Naive thymus-derived CD4-positive, alpha-beta T cell (primary cell): ENCODE results near the gene SMARCC1. TPM values are rescaled to one million over a fixed set of nuclear protein-coding genes. Genes with fewer than 3 reads are reported as not detected.

ENCODE experiments used
- ATAC-seq: fragments of 150-1000 bp; cut with Tn5 transposase; 2 replicates; pipeline ENCODE4 v1.10.0; 2021; ENCODE audit warnings: mild to moderate bottlenecking, moderate library complexity
- CTCF ChIA-PET: fragments of 350-600 bp; sonication (Branson Sonifier 250); formaldehyde crosslinking; loops from one replicate; lab custom pipeline; 2021; ENCODE audit warnings: antibody characterized with exemption; lab: Charles Lee
- POLR2A ChIA-PET: fragments of 350-600 bp; sonication (Branson Sonifier 250); formaldehyde crosslinking; loops from one replicate; lab custom pipeline; 2021; ENCODE audit warnings: antibody characterized with exemption, inconsistent platforms; lab: Charles Lee
- DNase-seq, 9 donors: peaks; one replicate each; pipeline versions ENCODE4 v3.0.0 to v3.0.0-alpha.2; 2020 to 2022; ENCODE audit warnings: mixed read lengths in 1 of 9
- H3K27ac ChIP-seq: one replicate; pipeline ENCODE4 v1.7.0; 2013; ENCODE audit warnings: mild to moderate bottlenecking, low read depth, low read length, moderate library complexity
- H3K27me3 ChIP-seq, 2 donors: one replicate each; pipeline ENCODE4 v1.7.0; 2013; ENCODE audit warnings: low read length in 2 of 2, mild to moderate bottlenecking in 2 of 2, moderate library complexity in 2 of 2; ENCODE audit not compliant: control insufficient read depth in 2 of 2, insufficient read depth in 2 of 2
- H3K36me3 ChIP-seq, 3 experiments: 1 replicate in 2 of 3; 2 replicates in 1 of 3; pipeline ENCODE4 v1.7.0; 2013; ENCODE audit warnings: low read length in 3 of 3, mild to moderate bottlenecking in 3 of 3, moderate library complexity in 1 of 3; ENCODE audit not compliant: insufficient read depth in 3 of 3, control insufficient read depth in 2 of 3
- H3K4me1 ChIP-seq, 2 donors: one replicate each; pipeline ENCODE4 v1.7.0; 2013; ENCODE audit warnings: low read length in 2 of 2, mild to moderate bottlenecking in 2 of 2, moderate library complexity in 1 of 2; ENCODE audit not compliant: control insufficient read depth in 2 of 2, insufficient read depth in 2 of 2
- H3K4me3 ChIP-seq: 2 replicates; pipeline ENCODE4 v1.7.0; 2013; ENCODE audit warnings: mild to moderate bottlenecking, low read length
- H3K9me3 ChIP-seq, 3 experiments: 1 replicate in 2 of 3; 2 replicates in 1 of 3; pipeline ENCODE4 v1.7.0; 2013; ENCODE audit warnings: low read length in 3 of 3; ENCODE audit not compliant: control insufficient read depth in 2 of 3
- H3K27ac Mint-ChIP-seq, 9 donors: one replicate each; pipeline ENCODE4 v1.8.0; 2020 to 2022; ENCODE audit warnings: mixed read lengths in 9 of 9, mild to moderate bottlenecking in 8 of 9, moderate library complexity in 5 of 9, inconsistent platforms in 2 of 9
- H3K27me3 Mint-ChIP-seq, 5 donors: one replicate each; pipeline ENCODE4 v1.8.0; 2021 to 2022; ENCODE audit warnings: mixed read lengths in 5 of 5, mild to moderate bottlenecking in 1 of 5
- H3K36me3 Mint-ChIP-seq, 5 donors: one replicate each; pipeline ENCODE4 v1.8.0; 2020 to 2022; ENCODE audit warnings: mixed read lengths in 5 of 5, mild to moderate bottlenecking in 3 of 5, inconsistent platforms in 1 of 5
- H3K4me1 Mint-ChIP-seq, 7 donors: one replicate each; pipeline ENCODE4 v1.8.0; 2020 to 2022; ENCODE audit warnings: mixed read lengths in 7 of 7, mild to moderate bottlenecking in 3 of 7, inconsistent platforms in 1 of 7
- H3K4me3 Mint-ChIP-seq, 10 donors: one replicate each; pipeline ENCODE4 v1.8.0; 2020 to 2022; ENCODE audit warnings: mild to moderate bottlenecking in 10 of 10, mixed read lengths in 10 of 10, moderate library complexity in 6 of 10, inconsistent platforms in 2 of 10
- H3K9me3 Mint-ChIP-seq, 11 donors: one replicate each; pipeline ENCODE4 v1.8.0; 2020 to 2022; ENCODE audit warnings: mixed read lengths in 11 of 11, mild to moderate bottlenecking in 4 of 11, inconsistent platforms in 1 of 11, moderate library complexity in 1 of 11
- intact Hi-C, 2 donors: fragments of 100-400 bp; cut with micrococcal nuclease; formaldehyde crosslinking; loops; one replicate each; pipeline ENCODE4 v1.15.1; 2023
- polyA plus RNA-seq, 2 donors: library from polyadenylated mRNA; unstranded; fragments of 300-500 nt; fragmentation: Illumina TruSeq; gene quantifications; one replicate each; pipeline ENCODE4 v1.2.3, GENCODE V29; 2021
- total RNA-seq, 6 experiments: library from RNA in 5 of 6; stranded (reverse) in 5 of 6; gene quantifications; 1 replicate in 5 of 6; 2 replicates in 1 of 6; pipeline ENCODE4 v1.2.3 and lab custom pipeline; 2021 to 2026

The SMARCC1 gene
- total and polyA plus RNA-seq, 7 experiments from 2014 or later = 54.0 to 125 (median 98.6) TPM

DNA sequence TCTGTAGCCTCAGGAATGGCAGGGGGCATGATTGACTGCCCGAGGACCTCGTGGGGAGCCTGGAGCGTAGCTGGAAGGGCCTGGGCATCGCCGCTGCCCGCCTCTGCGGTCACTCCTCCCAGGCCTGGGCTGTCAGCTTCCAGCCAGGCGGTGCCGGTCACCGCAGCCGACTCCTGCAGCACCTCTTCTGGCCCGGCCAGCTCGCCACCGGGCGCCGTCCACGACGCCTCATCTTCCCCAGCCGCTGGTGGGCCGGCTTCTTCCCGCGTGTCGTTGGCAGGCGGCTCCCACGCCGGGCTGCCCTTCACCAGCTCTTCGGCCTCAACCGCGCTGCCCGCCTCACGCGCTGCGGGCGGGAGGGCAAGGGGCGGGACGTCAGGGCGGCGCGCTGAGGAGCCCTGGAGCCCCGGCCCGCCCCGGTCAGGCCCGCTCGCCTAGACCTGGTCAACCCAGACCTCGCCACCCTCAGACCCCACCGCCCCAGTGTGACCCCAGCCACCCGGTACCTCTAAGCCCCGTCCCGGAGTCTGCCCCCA, 204.0 kb downstream of the SMARCC1 start:
- ATAC-seq (peak; percentile 21), DNase-seq (no peak)
- Mint-ChIP-seq H3K36me3 (no peaks in the 10 kb centered on the region), H3K27me3 (peaks cover 13 to 59% (median 26%) of the 10 kb centered on the region in 5 donors), H3K4me3 (peak overlapping the region; percentile 30 to 80 (median 64)), H3K27ac (no peak overlapping the region), H3K9me3 (peaks cover 0 to 1% (median 0%) of the 10 kb centered on the region in 11 donors), H3K4me1 (peaks cover 0 to 9% (median 0%) of the 10 kb centered on the region in 7 donors)
- H3K9me3 ChIP-seq = no peaks in the 10 kb centered on the region
- no peak overlapping the region for H3K27ac ChIP-seq
- intact Hi-C loops = loop anchor here (1.0 to 5.0 kb wide), 2 partner anchors 64 to 205 kb away; partner anchors contain the start of genes ELP6 (in 1 of the 2) and SMARCC1 (in 1 of the 2)
- ChIA-PET POLR2A (interaction anchor here (0.5 to 0.7 kb wide), 2 partner anchors 64 to 69 kb away, joined by 3 to 4 read pairs; partner anchors contain the start of gene ELP6), CTCF (interaction anchor here (0.5 to 0.7 kb wide), 2 partner anchors 89 to 211 kb away, joined by 3 to 4 read pairs; no protein-coding TSS in a partner anchor)
- H3K4me3 ChIP-seq = peak overlapping the region; percentile 41
- H3K36me3 ChIP-seq = no peaks in the 10 kb centered on the region
- peaks cover 3 to 9% of the 10 kb centered on the region in 2 donors for H3K27me3 ChIP-seq
- peaks cover 0 to 5% of the 10 kb centered on the region in 2 donors for H3K4me1 ChIP-seq

DNA sequence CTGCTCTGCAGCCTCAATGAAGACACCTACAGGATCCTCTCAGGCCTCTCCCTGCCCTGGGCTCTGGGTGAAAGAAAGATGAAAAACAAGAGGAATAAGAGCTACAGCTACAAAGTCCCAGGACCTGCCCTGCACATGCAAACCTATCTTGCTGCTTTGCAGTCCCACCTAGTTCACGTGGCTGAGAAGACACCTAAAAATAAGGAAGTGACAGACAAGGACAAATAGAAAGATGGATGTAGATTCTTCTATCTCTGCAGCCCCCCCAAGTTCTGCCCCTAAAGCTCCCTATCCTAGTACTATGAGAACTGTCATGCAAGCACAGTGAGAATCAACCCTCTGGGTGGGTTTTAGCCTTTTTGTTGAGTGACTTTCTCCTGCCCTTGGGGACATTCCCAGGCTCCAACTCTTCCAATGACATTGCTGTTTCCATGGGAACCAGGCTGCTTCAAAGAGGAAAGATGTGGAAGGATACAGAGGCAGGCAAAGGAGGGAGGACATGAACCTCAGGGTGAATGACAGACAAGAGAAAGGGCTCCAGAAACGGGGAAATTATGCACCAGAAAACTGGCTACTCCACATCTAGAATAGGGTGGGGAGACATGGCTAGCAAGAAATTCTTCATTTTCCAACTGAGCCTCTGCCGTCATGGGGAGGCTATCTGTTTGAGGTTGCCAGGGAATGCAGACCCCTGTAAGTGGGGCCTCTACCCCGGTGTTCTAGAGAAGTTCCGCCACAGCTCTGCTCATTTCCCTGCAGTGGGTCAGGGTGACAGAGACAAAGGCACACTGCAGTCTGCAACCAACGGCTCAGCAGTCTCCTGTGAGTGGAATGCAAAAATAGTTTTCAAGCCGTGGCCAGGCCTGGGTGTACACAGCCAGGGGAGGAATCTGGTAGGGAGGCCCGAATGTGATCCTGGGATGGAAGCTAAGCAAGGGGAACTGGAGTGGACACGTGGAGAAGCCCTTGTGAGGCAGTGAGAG, 208.2 kb downstream of the SMARCC1 start:
- POLR2A ChIA-PET = no interaction called here
- peaks cover 0 to 4% (median 0%) of the 10 kb centered on the region in 7 donors for H3K4me1 Mint-ChIP-seq
- no peak overlapping the region for H3K4me3 Mint-ChIP-seq
- H3K36me3 Mint-ChIP-seq = no peaks in the 10 kb centered on the region
- ATAC-seq (no peak), DNase-seq (no peak)
- peaks cover 16 to 41% (median 19%) of the 10 kb centered on the region in 5 donors for H3K27me3 Mint-ChIP-seq
- Histone ChIP-seq H3K4me1 (peaks cover 0 to 5% of the 10 kb centered on the region in 2 donors), H3K27me3 (peaks cover 0 to 6% of the 10 kb centered on the region in 2 donors), H3K9me3 (no peaks in the 10 kb centered on the region), H3K27ac (no peak overlapping the region), H3K36me3 (no peaks in the 10 kb centered on the region), H3K4me3 (no peak overlapping the region)
- CTCF ChIA-PET = no interaction called here
- intact Hi-C loops = no loop called here
- no peaks in the 10 kb centered on the region for H3K9me3 Mint-ChIP-seq
- H3K27ac Mint-ChIP-seq = no peak overlapping the region

DNA sequence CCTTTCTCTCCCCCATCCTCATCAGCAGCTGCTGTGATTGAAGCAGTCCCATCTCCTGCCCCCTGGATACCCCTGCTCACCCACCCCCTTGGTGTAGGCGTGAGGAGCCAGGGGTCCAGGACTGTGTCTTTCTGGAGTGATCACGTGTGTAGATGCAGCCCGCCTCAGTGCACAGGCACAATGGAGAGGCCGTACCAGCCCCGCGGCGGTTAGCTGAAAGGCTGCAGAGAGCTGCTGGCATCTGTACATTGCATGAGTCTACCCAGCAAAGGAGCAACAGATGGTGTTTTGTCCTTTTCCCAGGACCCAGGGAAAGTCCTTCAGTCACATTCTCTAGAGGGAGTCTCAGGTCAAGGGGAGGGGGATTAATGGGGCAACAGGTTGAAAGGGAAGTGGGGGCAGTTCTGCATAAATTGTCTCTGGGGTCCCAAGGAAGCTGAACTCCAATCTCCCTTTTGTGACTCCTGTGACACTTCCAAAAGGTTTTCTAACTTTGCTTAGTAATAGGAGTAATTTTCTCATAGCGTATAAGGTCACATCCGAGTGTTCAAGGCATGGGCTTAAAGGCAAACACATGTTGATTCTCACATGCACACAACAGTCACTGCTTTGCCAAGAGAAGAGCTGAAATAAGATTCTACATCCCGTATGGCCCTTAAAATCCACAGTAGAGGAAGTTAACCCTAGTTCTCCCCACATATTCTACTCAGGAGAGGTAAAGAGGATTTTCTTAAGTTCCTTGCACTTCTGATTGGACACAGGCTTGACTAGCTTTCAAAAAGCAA, 210.1 kb downstream of the SMARCC1 start:
- H3K4me1 ChIP-seq = no peaks in the 10 kb centered on the region
- CTCF ChIA-PET = no interaction called here
- Mint-ChIP-seq H3K27me3 (peaks cover 15 to 35% (median 19%) of the 10 kb centered on the region in 5 donors), H3K4me1 (no peaks in the 10 kb centered on the region), H3K9me3 (no peaks in the 10 kb centered on the region), H3K4me3 (no peak overlapping the region), H3K36me3 (no peaks in the 10 kb centered on the region), H3K27ac (no peak overlapping the region)
- DNase-seq (no peak), ATAC-seq (no peak)
- no peak overlapping the region for H3K27ac ChIP-seq
- no peaks in the 10 kb centered on the region for H3K9me3 ChIP-seq
- intact Hi-C loops = no loop called here
- no peaks in the 10 kb centered on the region for H3K27me3 ChIP-seq
- H3K36me3 ChIP-seq = no peaks in the 10 kb centered on the region
- POLR2A ChIA-PET = interaction anchor here (0.6 kb wide), 1 partner anchor 117 kb away, joined by 4 read pairs; no protein-coding TSS in a partner anchor
- no peak overlapping the region for H3K4me3 ChIP-seq

DNA sequence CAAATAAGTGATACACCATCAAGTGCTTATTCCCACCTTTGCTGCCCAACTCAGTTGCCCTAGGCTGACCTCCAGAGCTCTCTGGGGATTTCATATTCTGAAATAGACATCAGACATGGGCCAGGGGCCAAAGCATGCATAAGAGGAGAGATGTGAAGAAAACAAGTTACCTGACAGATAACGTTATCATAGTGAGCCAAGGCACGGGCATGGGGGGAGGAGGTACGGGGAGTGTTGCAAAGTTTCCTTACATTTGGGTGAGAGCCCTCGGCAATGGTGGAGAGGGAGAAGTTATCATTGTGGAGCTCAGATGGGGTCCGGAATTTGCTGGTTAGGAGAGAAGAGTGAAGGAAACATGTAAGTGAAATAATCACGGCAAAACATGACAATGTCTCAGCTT, 212.8 kb downstream of the SMARCC1 start:
- no peak overlapping the region for H3K27ac ChIP-seq
- no peaks in the 10 kb centered on the region for H3K36me3 Mint-ChIP-seq
- ChIA-PET CTCF (no interaction called here), POLR2A (no interaction called here)
- no peak overlapping the region for H3K27ac Mint-ChIP-seq
- no peaks in the 10 kb centered on the region for H3K36me3 ChIP-seq
- H3K9me3 ChIP-seq = no peaks in the 10 kb centered on the region
- no peak for ATAC-seq
- H3K27me3 ChIP-seq = no peaks in the 10 kb centered on the region
- no peak overlapping the region for H3K4me3 Mint-ChIP-seq
- no peaks in the 10 kb centered on the region for H3K4me1 ChIP-seq
- intact Hi-C loops = no loop called here
- no peak for DNase-seq
- no peaks in the 10 kb centered on the region for H3K4me1 Mint-ChIP-seq
- peaks cover 2 to 21% (median 17%) of the 10 kb centered on the region in 5 donors for H3K27me3 Mint-ChIP-seq
- H3K4me3 ChIP-seq = no peak overlapping the region
- H3K9me3 Mint-ChIP-seq = no peaks in the 10 kb centered on the region

DNA sequence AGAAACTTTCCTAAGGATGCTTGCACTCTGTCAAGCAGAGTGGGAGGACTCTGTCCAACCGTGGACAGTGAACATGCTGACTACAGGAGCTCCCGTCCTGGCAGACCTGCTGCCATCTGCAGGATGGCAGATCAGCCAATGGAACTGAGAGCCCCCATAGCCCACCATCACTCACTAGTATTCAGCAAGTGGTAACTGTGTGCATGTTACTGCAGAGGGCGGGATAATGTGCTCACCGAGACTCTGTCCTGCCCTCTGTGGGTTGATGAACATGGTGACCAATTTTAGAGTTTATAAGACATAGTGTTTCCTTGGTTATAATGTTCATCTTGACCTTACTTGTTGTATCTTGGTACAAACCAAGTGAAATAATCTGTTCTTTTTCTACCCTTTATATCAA, 214.5 kb downstream of the SMARCC1 start:
- intact Hi-C loops = no loop called here
- H3K36me3 Mint-ChIP-seq = no peaks in the 10 kb centered on the region
- no peaks in the 10 kb centered on the region for H3K9me3 Mint-ChIP-seq
- DNase-seq (no peak), ATAC-seq (no peak)
- H3K4me1 Mint-ChIP-seq = no peaks in the 10 kb centered on the region
- no peaks in the 10 kb centered on the region for H3K27me3 ChIP-seq
- peaks cover 0 to 9% (median 8%) of the 10 kb centered on the region in 5 donors for H3K27me3 Mint-ChIP-seq
- ChIA-PET CTCF (no interaction called here), POLR2A (no interaction called here)
- no peaks in the 10 kb centered on the region for H3K36me3 ChIP-seq
- no peak overlapping the region for H3K27ac Mint-ChIP-seq
- H3K4me3 ChIP-seq = no peak overlapping the region
- no peak overlapping the region for H3K4me3 Mint-ChIP-seq
- H3K27ac ChIP-seq = no peak overlapping the region
- H3K4me1 ChIP-seq = no peaks in the 10 kb centered on the region
- no peaks in the 10 kb centered on the region for H3K9me3 ChIP-seq

DNA sequence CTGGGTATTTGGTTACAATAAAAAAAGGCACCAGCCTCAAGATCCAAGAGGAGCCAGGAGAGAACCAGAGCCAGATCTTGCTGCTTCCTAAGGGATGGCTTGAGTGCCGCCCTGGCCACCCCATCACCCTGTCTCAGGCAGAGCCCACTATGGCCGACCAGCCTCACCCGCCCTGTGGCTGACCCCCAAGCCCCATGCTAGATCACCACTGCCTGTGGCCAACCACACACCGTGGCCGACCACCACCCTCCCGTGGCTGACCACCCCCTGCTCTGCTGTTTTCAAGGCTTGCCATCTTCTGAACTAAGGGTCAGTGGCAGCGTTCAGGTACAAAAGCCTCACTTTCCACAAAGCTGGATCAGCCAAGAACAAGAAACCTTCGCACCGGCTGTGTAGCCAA, 215.0 kb downstream of the SMARCC1 start:
- no peaks in the 10 kb centered on the region for H3K36me3 ChIP-seq
- Mint-ChIP-seq H3K4me3 (no peak overlapping the region), H3K36me3 (no peaks in the 10 kb centered on the region), H3K9me3 (no peaks in the 10 kb centered on the region), H3K27me3 (peaks cover 0 to 5% (median 3%) of the 10 kb centered on the region in 5 donors), H3K4me1 (no peaks in the 10 kb centered on the region), H3K27ac (no peak overlapping the region)
- ChIA-PET CTCF (no interaction called here), POLR2A (no interaction called here)
- intact Hi-C loops = no loop called here
- H3K27ac ChIP-seq = no peak overlapping the region
- DNase-seq = no peak
- H3K9me3 ChIP-seq = no peaks in the 10 kb centered on the region
- H3K4me3 ChIP-seq = no peak overlapping the region
- no peak for ATAC-seq
- H3K4me1 ChIP-seq = no peaks in the 10 kb centered on the region
- H3K27me3 ChIP-seq = no peaks in the 10 kb centered on the region
